Breast epithelium (tissue), 4 donors: Measurements from ENCODE around the gene AP3S2. TPM values are rescaled to one million over a fixed set of nuclear protein-coding genes. Genes with fewer than 3 reads are reported as not detected.
"Not testable (repeated sequence)": the region's sequence is repeated elsewhere in the genome, so short reads cannot be mapped to it uniquely, and the experiment has no call there.

ENCODE experiments used
- DNase-seq, 2 donors: peaks; one replicate each; pipeline ENCODE4 v3.0.0-alpha.2; 2019; ENCODE audit warnings: low spot score in 2 of 2
- H3K27ac ChIP-seq, 2 donors: fragments of 200-600 bp; sonication (generic) in 1 of 2; one replicate each; pipeline ENCODE4 v1.5.1; 2016 to 2019; ENCODE audit warnings: mild to moderate bottlenecking in 1 of 2
- H3K27me3 ChIP-seq, 2 donors: fragments of 200-600 bp; sonication (generic) in 1 of 2; one replicate each; pipeline versions ENCODE4 v1.5.1 to v1.6.0; 2017 to 2019; ENCODE audit warnings: control low read depth in 1 of 2, mild to moderate bottlenecking in 1 of 2
- H3K36me3 ChIP-seq: fragments of 200-600 bp; one replicate; pipeline ENCODE4 v1.5.1; 2019
- H3K4me1 ChIP-seq, 2 donors: fragments of 200-600 bp; sonication (generic); one replicate each; pipeline ENCODE4 v1.5.1; 2016 to 2019; ENCODE audit warnings: control low read depth in 1 of 2
- H3K4me3 ChIP-seq, 3 donors: fragments of 200-600 bp; sonication (generic); 1 replicate in 2 of 3; 2 replicates in 1 of 3; pipeline ENCODE4 v1.5.1; 2016 to 2019; ENCODE audit warnings: mild to moderate bottlenecking in 3 of 3, moderate library complexity in 2 of 3
- H3K9me3 ChIP-seq, 2 donors: fragments of 200-600 bp; sonication (generic) in 1 of 2; one replicate each; pipeline ENCODE4 v1.5.1; 2016 to 2019; ENCODE audit warnings: control low read depth in 1 of 2
- CTCF ChIP-seq, 3 donors: fragments of 450-650 bp; IDR thresholded peaks; one replicate each; pipeline ENCODE4 v1.5.1; 2016 to 2017; ENCODE audit warnings: antibody characterized with exemption in 3 of 3, mild to moderate bottlenecking in 3 of 3, moderate library complexity in 3 of 3
- POLR2A ChIP-seq: fragments of 450-650 bp; IDR thresholded peaks from one replicate; pipeline ENCODE4 v1.6.1; 2016; ENCODE audit warnings: antibody characterized with exemption, mild to moderate bottlenecking, moderate library complexity
- POLR2AphosphoS5 ChIP-seq, 3 donors: sonication (generic); formaldehyde crosslinking; IDR thresholded peaks; one replicate each; pipeline ENCODE4 v1.6.1; 2017; ENCODE audit warnings: antibody characterized with exemption in 3 of 3
- intact Hi-C: fragments of 100-400 bp; cut with DNase I; formaldehyde crosslinking; loops from one replicate; pipeline ENCODE4 v1.15.1; 2023; ENCODE audit warnings: low total_unique reads
- total RNA-seq, 3 donors: library from RNA; depleted of rRNA; stranded (reverse); fragments of >200 nt; gene quantifications; one replicate each; pipeline ENCODE4 v1.1.0, GENCODE V29; 2016

AP3S2 gene
- total RNA-seq, 3 donors from 2014 or later: 37.4 to 57.4 (median 52.8) TPM

- H3K4me3 ChIP-seq: no peak overlapping the region
- intact Hi-C loops: no loop called here
- H3K9me3 ChIP-seq: no peaks in the 10 kb centered on the region
- H3K4me1 ChIP-seq: peaks cover 0 to 2% of the 10 kb centered on the region in 2 donors
- no peak overlapping the region for H3K27ac ChIP-seq
- TF ChIP-seq CTCF (IDR thresholded peaks at IDR 0.05) (no peak), POLR2AphosphoS5 (IDR thresholded peaks at IDR 0.05) (no peak), POLR2A (no peak)
- H3K27me3 ChIP-seq: no peaks in the 10 kb centered on the region
- DNase-seq: no peak
- no peaks in the 10 kb centered on the region for H3K36me3 ChIP-seq
Observed at GRCh38 chr15:89790206-89790605, 103.6 kb downstream of the AP3S2 start.

- intact Hi-C loops, H3K36me3 ChIP-seq, H3K4me1 ChIP-seq, H3K9me3 ChIP-seq, H3K4me3 ChIP-seq, DNase-seq, H3K27me3 ChIP-seq, H3K27ac ChIP-seq: not testable (repeated sequence)
Observed at GRCh38 chr15:89788585-89788984, 105.2 kb downstream of the AP3S2 start.

GRCh38 chr15:89787944-89788343, 105.8 kb downstream of the AP3S2 start:
- Histone ChIP-seq H3K27ac (no peak overlapping the region), H3K36me3 (no peaks in the 10 kb centered on the region), H3K4me3 (no peak overlapping the region), H3K27me3 (no peaks in the 10 kb centered on the region), H3K9me3 (no peaks in the 10 kb centered on the region), H3K4me1 (peaks cover 0 to 5% of the 10 kb centered on the region in 2 donors)
- TF ChIP-seq POLR2AphosphoS5 (IDR thresholded peaks at IDR 0.05) (no peak), POLR2A (no peak), CTCF (IDR thresholded peaks at IDR 0.05) (no peak)
- DNase-seq: no peak
- intact Hi-C loops: no loop called here

- no peak overlapping the region for H3K4me3 ChIP-seq
- no peak for DNase-seq
- no peaks in the 10 kb centered on the region for H3K9me3 ChIP-seq
- H3K27ac ChIP-seq: peak overlapping the region in 1 of 2 donors; percentile 70
- H3K36me3 ChIP-seq: no peaks in the 10 kb centered on the region
- H3K4me1 ChIP-seq: peaks cover 0 to 5% of the 10 kb centered on the region in 2 donors
- intact Hi-C loops: no loop called here
- H3K27me3 ChIP-seq: no peaks in the 10 kb centered on the region
- TF ChIP-seq CTCF (IDR thresholded peaks at IDR 0.05): no peak
- no peak for TF ChIP-seq POLR2A
- TF ChIP-seq POLR2AphosphoS5 (IDR thresholded peaks at IDR 0.05): no peak
Observed at GRCh38 chr15:89785774-89786140, 108.0 kb downstream of the AP3S2 start.

GRCh38 chr15:89785064-89785773, 108.6 kb downstream of the AP3S2 start:
- intact Hi-C loops: no loop called here
- TF ChIP-seq POLR2AphosphoS5 (IDR thresholded peaks at IDR 0.05) (no peak), CTCF (IDR thresholded peaks at IDR 0.05) (no peak), POLR2A (no peak)
- peak in 1 of 2 donors; percentile 60 for DNase-seq
- Histone ChIP-seq H3K4me3 (no peak overlapping the region), H3K27me3 (no peaks in the 10 kb centered on the region), H3K4me1 (peaks cover 0 to 5% of the 10 kb centered on the region in 2 donors), H3K27ac (peak overlapping the region; percentile 70 to 74), H3K9me3 (no peaks in the 10 kb centered on the region), H3K36me3 (no peaks in the 10 kb centered on the region)

- intact Hi-C loops: no loop called here
- Histone ChIP-seq H3K36me3 (no peaks in the 10 kb centered on the region), H3K4me1 (peaks cover 0 to 5% of the 10 kb centered on the region in 2 donors), H3K9me3 (no peaks in the 10 kb centered on the region), H3K27me3 (no peaks in the 10 kb centered on the region), H3K4me3 (no peak overlapping the region), H3K27ac (peak overlapping the region in 1 of 2 donors; percentile 74)
- TF ChIP-seq POLR2AphosphoS5 (IDR thresholded peaks at IDR 0.05) (no peak), CTCF (IDR thresholded peaks at IDR 0.05) (no peak), POLR2A (no peak)
- no peak for DNase-seq
Observed at GRCh38 chr15:89784686-89784960, 109.2 kb downstream of the AP3S2 start.
